WTC11 (cell line): ENCODE results near the gene LPP. TPM values are rescaled to one million over a fixed set of nuclear protein-coding genes. Genes with fewer than 3 reads are reported as not detected.

Experiments
- ATAC-seq: fragments of 200-7000 bp; cut with Tn5 transposase; 2 replicates; pipeline ENCODE4 v1.10.0; 2021; ENCODE audit warnings: mild to moderate bottlenecking, moderate library complexity
- CTCF ChIA-PET: fragments of 300-600 bp; sonication (Branson Sonifier 250); formaldehyde crosslinking; loops from one replicate; lab custom pipeline; 2021; ENCODE audit warnings: antibody characterized with exemption; lab: Charles Lee
- POLR2A ChIA-PET: fragments of 350-600 bp; sonication (Branson Sonifier 250); formaldehyde crosslinking; loops from one replicate; lab custom pipeline; 2021; ENCODE audit warnings: antibody characterized with exemption; lab: Charles Lee
- DNase-seq: peaks from one replicate; pipeline ENCODE4 v3.0.0; 2021; ENCODE audit warnings: low spot score
- H3K27ac Mint-ChIP-seq: 2 replicates; pipeline ENCODE4 v1.8.0; 2021; ENCODE audit warnings: mixed read lengths
- H3K27me3 Mint-ChIP-seq: 2 replicates; pipeline ENCODE4 v1.8.0; 2021; ENCODE audit warnings: low read depth, mild to moderate bottlenecking, moderate library complexity, mixed read lengths
- H3K36me3 Mint-ChIP-seq: 2 replicates; pipeline ENCODE4 v1.8.0; 2021; ENCODE audit warnings: mixed read lengths
- H3K4me1 Mint-ChIP-seq: 2 replicates; pipeline ENCODE4 v1.8.0; 2022; ENCODE audit warnings: mixed read lengths
- H3K4me3 Mint-ChIP-seq: 2 replicates; pipeline ENCODE4 v1.8.0; 2021; ENCODE audit warnings: mild to moderate bottlenecking, moderate library complexity, mixed read lengths
- H3K9me3 Mint-ChIP-seq: 2 replicates; pipeline ENCODE4 v1.8.0; 2021; ENCODE audit warnings: mixed read lengths
- ATF1 ChIP-seq: sonication (generic); formaldehyde crosslinking; IDR thresholded peaks from 2 replicates; pipeline ENCODE4 v1.8.1; 2023; ENCODE audit warnings: mild to moderate bottlenecking, moderate library complexity, missing genetic modification reagents
- FOXP1 ChIP-seq: sonication (generic); formaldehyde crosslinking; IDR thresholded peaks from 2 replicates; pipeline ENCODE4 v1.8.0; 2022; ENCODE audit warnings: missing genetic modification reagents, mild to moderate bottlenecking, moderate library complexity, borderline replicate concordance
- JAZF1 ChIP-seq: fragments of 250-450 bp; sonication (Bioruptor Pico); IDR thresholded peaks from 2 replicates; pipeline ENCODE4 v1.9.0; 2021; ENCODE audit warnings: moderate library complexity, mild to moderate bottlenecking, inconsistent platforms
- NR1H2 ChIP-seq: sonication (generic); formaldehyde crosslinking; IDR thresholded peaks from 2 replicates; pipeline ENCODE4 v1.9.0; 2021; ENCODE audit warnings: mild to moderate bottlenecking, moderate library complexity, missing genetic modification reagents
- PRRX2 ChIP-seq: fragments of 250-450 bp; sonication (Bioruptor Pico); IDR thresholded peaks from 2 replicates; pipeline ENCODE4 v1.8.0; 2021; ENCODE audit warnings: mild to moderate bottlenecking
- SMAD3 ChIP-seq: sonication (generic); formaldehyde crosslinking; IDR thresholded peaks from 2 replicates; pipeline ENCODE4 v1.8.0; 2022; ENCODE audit warnings: missing genetic modification reagents, mild to moderate bottlenecking, borderline replicate concordance
- SOX15 ChIP-seq: fragments of 250-450 bp; sonication (Bioruptor Pico); IDR thresholded peaks from 2 replicates; pipeline ENCODE4 v1.9.0; 2021; ENCODE audit warnings: mild to moderate bottlenecking
- TEAD1 ChIP-seq: sonication (generic); formaldehyde crosslinking; IDR thresholded peaks from 2 replicates; pipeline ENCODE4 v1.8.0; 2022; ENCODE audit warnings: mild to moderate bottlenecking, missing genetic modification reagents
- ZBTB21 ChIP-seq: sonication (generic); formaldehyde crosslinking; IDR thresholded peaks from 2 replicates; pipeline ENCODE4 v1.8.1; 2023; ENCODE audit warnings: mild to moderate bottlenecking, missing genetic modification reagents, borderline replicate concordance
- ZNF121 ChIP-seq: sonication (generic); formaldehyde crosslinking; IDR thresholded peaks from 2 replicates; pipeline ENCODE4 v1.8.0; 2023; ENCODE audit warnings: missing genetic modification reagents
- ZNF232 ChIP-seq: sonication (generic); formaldehyde crosslinking; IDR thresholded peaks from 2 replicates; pipeline ENCODE4 v1.8.0; 2022; ENCODE audit warnings: mild to moderate bottlenecking, missing genetic modification reagents
- ZNF671 ChIP-seq: fragments of 250-450 bp; sonication (Bioruptor Pico); IDR thresholded peaks from 2 replicates; pipeline ENCODE4 v1.8.0; 2021; ENCODE audit warnings: mild to moderate bottlenecking
- total RNA-seq: library from RNA; stranded (reverse); gene quantifications from 3 replicates; pipeline ENCODE4 v1.2.3, GENCODE V29; 2021
- TF ChIP-seq, protein P1 (sequence below): sonication (generic); formaldehyde crosslinking; conservative IDR thresholded peaks from 2 replicates; pipeline ENCODE4 v1.8.1; 2022; ENCODE audit warnings: mild to moderate bottlenecking, missing genetic modification reagents
- TF ChIP-seq, protein P2 (sequence below): sonication (generic); formaldehyde crosslinking; IDR thresholded peaks from 2 replicates; pipeline ENCODE4 v1.8.0; 2022; ENCODE audit warnings: mild to moderate bottlenecking, missing genetic modification reagents
- TF ChIP-seq, protein P3 (sequence below): sonication (generic); formaldehyde crosslinking; IDR thresholded peaks from 2 replicates; pipeline ENCODE4 v1.8.0; 2023; ENCODE audit warnings: mild to moderate bottlenecking, missing genetic modification reagents
- TF ChIP-seq, protein P4 (sequence below): fragments of 250-450 bp; sonication (Bioruptor Pico); IDR thresholded peaks from 2 replicates; pipeline ENCODE4 v1.9.0; 2021; ENCODE audit warnings: mild to moderate bottlenecking
- TF ChIP-seq, protein P5 (sequence below): sonication (generic); formaldehyde crosslinking; IDR thresholded peaks from 2 replicates; pipeline ENCODE4 v1.8.1; 2022; ENCODE audit warnings: low read depth, mild to moderate bottlenecking, moderate library complexity, missing genetic modification reagents, borderline replicate concordance
- TF ChIP-seq, protein P6 (sequence below): sonication (generic); formaldehyde crosslinking; IDR thresholded peaks from 2 replicates; pipeline ENCODE4 v1.8.1; 2023; ENCODE audit warnings: mild to moderate bottlenecking, missing genetic modification reagents
- TF ChIP-seq, protein P7 (sequence below): sonication (generic); formaldehyde crosslinking; IDR thresholded peaks from 2 replicates; pipeline ENCODE4 v1.8.1; 2023; ENCODE audit warnings: mild to moderate bottlenecking, missing genetic modification reagents, borderline replicate concordance

LPP gene
- total RNA-seq, 1 experiment from 2014 or later = 49.6 TPM

DNA sequence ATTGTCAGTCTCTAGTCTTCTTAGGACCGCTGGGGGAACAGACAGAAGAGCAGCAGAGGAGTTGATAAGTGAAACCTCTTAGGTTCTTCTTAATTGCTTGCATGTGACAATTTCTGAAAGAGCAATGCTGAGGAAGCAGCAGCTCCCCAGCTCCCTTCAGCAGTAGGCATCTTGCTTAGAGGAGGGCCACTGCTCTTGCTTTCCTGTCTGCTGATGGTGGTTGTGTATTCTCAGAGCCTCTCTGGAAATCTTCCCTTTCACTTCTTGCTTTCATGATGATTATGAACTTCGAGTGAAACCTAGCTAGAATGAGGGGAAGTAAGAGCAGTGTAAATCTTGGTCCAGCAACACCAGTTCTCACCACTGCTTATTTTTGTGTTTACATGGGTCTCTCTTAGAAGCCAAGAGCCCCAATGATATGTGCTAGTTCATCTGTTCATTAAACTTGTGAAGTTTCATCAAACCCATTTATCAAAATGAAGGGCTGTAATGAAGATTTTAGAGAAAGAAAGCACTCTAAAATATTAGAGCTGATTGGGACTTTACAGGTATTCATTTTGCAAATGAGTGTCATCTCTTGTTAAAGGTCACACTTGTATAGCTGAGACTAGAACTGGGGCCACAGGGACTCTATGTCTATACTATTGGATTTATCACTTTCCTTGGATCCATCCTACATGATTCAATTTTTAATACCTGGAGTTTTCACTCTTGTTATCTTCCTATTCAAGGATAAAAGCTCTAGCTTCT is 246.7 kb downstream of the LPP start:
- Mint-ChIP-seq H3K4me1 (peaks cover 6% of the 10 kb centered on the region), H3K27me3 (no peaks in the 10 kb centered on the region), H3K9me3 (no peaks in the 10 kb centered on the region), H3K27ac (no peak overlapping the region), H3K4me3 (no peak overlapping the region), H3K36me3 (no peaks in the 10 kb centered on the region)
- ChIA-PET CTCF (interaction anchor here (4.7 kb wide), 1 partner anchor 660 kb away, joined by 16 read pairs; no protein-coding TSS in a partner anchor), POLR2A (no interaction called here)
- ATAC-seq (no peak), DNase-seq (no peak)
- TF ChIP-seq ZBTB21 (CRISPR knock-in tag) = no peak
- no peak for TF ChIP-seq ZNF232 (CRISPR knock-in tag)
- TF ChIP-seq SMAD3 = no peak

DNA sequence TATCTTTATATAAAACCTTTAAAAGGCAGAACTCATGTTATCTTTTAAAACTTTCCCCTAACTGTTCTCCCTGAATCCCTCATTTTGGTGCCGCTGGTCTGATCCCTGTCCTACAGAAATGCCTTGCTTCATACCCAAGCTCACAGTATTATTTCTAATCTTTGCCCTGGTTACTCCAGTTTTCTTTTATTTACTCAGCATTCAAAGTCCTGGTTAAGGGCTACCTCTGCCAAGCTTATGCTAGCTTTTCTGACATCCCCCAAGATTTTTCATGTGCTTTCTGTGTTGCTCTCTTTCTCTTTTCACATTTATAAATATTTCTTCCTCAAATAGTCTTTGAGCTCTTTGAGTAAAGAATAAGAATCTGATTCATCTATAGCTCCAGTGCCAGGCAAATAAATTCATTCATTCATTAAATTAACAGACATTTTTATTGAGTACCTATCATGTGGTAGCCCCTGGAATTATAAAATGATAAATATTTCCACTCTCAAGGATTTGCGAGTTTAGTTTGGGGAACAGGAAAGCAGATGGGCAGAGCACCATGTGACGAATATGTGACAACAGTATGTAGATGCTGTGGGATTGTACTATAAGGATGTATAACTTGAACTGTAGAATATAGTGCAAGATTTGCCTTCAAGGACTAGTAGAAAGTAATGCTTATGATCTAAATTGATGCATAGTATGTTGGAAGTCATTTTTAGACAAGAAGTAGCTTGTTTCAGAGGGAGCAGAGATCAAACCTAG is 247.5 kb downstream of the LPP start:
- POLR2A ChIA-PET = no interaction called here
- no peak overlapping the region for H3K4me3 Mint-ChIP-seq
- no peaks in the 10 kb centered on the region for H3K9me3 Mint-ChIP-seq
- H3K27ac Mint-ChIP-seq = no peak overlapping the region
- no peaks in the 10 kb centered on the region for H3K27me3 Mint-ChIP-seq
- CTCF ChIA-PET = interaction anchor here (4.7 kb wide), 1 partner anchor 661 kb away, joined by 16 read pairs; no protein-coding TSS in a partner anchor
- ATAC-seq = no peak
- peaks cover 6% of the 10 kb centered on the region for H3K4me1 Mint-ChIP-seq
- no peak for DNase-seq
- no peaks in the 10 kb centered on the region for H3K36me3 Mint-ChIP-seq
- TF ChIP-seq JAZF1 (CRISPR knock-in tag) (no peak), SOX15 (CRISPR knock-in tag) (no peak), PRRX2 (CRISPR knock-in tag) (no peak), ZNF671 (no peak), ATF1 (CRISPR knock-in tag) (no peak), NR1H2 (CRISPR knock-in tag) (no peak), FOXP1 (CRISPR knock-in tag) (no peak), TEAD1 (CRISPR knock-in tag) (no peak), ZNF121 (CRISPR knock-in tag) (no peak)
- TF ChIP-seq, protein P1, sequence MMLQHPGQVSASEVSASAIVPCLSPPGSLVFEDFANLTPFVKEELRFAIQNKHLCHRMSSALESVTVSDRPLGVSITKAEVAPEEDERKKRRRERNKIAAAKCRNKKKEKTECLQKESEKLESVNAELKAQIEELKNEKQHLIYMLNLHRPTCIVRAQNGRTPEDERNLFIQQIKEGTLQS (CRISPR knock-in tag) = no peak
- TF ChIP-seq, protein P2, sequence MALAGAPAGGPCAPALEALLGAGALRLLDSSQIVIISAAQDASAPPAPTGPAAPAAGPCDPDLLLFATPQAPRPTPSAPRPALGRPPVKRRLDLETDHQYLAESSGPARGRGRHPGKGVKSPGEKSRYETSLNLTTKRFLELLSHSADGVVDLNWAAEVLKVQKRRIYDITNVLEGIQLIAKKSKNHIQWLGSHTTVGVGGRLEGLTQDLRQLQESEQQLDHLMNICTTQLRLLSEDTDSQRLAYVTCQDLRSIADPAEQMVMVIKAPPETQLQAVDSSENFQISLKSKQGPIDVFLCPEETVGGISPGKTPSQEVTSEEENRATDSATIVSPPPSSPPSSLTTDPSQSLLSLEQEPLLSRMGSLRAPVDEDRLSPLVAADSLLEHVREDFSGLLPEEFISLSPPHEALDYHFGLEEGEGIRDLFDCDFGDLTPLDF = no peak
- TF ChIP-seq, protein P3, sequence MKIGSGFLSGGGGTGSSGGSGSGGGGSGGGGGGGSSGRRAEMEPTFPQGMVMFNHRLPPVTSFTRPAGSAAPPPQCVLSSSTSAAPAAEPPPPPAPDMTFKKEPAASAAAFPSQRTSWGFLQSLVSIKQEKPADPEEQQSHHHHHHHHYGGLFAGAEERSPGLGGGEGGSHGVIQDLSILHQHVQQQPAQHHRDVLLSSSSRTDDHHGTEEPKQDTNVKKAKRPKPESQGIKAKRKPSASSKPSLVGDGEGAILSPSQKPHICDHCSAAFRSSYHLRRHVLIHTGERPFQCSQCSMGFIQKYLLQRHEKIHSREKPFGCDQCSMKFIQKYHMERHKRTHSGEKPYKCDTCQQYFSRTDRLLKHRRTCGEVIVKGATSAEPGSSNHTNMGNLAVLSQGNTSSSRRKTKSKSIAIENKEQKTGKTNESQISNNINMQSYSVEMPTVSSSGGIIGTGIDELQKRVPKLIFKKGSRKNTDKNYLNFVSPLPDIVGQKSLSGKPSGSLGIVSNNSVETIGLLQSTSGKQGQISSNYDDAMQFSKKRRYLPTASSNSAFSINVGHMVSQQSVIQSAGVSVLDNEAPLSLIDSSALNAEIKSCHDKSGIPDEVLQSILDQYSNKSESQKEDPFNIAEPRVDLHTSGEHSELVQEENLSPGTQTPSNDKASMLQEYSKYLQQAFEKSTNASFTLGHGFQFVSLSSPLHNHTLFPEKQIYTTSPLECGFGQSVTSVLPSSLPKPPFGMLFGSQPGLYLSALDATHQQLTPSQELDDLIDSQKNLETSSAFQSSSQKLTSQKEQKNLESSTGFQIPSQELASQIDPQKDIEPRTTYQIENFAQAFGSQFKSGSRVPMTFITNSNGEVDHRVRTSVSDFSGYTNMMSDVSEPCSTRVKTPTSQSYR (CRISPR knock-in tag) = no peak
- TF ChIP-seq, protein P4, sequence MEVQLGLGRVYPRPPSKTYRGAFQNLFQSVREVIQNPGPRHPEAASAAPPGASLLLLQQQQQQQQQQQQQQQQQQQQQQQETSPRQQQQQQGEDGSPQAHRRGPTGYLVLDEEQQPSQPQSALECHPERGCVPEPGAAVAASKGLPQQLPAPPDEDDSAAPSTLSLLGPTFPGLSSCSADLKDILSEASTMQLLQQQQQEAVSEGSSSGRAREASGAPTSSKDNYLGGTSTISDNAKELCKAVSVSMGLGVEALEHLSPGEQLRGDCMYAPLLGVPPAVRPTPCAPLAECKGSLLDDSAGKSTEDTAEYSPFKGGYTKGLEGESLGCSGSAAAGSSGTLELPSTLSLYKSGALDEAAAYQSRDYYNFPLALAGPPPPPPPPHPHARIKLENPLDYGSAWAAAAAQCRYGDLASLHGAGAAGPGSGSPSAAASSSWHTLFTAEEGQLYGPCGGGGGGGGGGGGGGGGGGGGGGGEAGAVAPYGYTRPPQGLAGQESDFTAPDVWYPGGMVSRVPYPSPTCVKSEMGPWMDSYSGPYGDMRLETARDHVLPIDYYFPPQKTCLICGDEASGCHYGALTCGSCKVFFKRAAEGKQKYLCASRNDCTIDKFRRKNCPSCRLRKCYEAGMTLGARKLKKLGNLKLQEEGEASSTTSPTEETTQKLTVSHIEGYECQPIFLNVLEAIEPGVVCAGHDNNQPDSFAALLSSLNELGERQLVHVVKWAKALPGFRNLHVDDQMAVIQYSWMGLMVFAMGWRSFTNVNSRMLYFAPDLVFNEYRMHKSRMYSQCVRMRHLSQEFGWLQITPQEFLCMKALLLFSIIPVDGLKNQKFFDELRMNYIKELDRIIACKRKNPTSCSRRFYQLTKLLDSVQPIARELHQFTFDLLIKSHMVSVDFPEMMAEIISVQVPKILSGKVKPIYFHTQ (CRISPR knock-in tag) = no peak
- TF ChIP-seq, protein P5, sequence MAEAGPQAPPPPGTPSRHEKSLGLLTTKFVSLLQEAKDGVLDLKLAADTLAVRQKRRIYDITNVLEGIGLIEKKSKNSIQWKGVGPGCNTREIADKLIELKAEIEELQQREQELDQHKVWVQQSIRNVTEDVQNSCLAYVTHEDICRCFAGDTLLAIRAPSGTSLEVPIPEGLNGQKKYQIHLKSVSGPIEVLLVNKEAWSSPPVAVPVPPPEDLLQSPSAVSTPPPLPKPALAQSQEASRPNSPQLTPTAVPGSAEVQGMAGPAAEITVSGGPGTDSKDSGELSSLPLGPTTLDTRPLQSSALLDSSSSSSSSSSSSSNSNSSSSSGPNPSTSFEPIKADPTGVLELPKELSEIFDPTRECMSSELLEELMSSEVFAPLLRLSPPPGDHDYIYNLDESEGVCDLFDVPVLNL (CRISPR knock-in tag) = no peak
- TF ChIP-seq, protein P6, sequence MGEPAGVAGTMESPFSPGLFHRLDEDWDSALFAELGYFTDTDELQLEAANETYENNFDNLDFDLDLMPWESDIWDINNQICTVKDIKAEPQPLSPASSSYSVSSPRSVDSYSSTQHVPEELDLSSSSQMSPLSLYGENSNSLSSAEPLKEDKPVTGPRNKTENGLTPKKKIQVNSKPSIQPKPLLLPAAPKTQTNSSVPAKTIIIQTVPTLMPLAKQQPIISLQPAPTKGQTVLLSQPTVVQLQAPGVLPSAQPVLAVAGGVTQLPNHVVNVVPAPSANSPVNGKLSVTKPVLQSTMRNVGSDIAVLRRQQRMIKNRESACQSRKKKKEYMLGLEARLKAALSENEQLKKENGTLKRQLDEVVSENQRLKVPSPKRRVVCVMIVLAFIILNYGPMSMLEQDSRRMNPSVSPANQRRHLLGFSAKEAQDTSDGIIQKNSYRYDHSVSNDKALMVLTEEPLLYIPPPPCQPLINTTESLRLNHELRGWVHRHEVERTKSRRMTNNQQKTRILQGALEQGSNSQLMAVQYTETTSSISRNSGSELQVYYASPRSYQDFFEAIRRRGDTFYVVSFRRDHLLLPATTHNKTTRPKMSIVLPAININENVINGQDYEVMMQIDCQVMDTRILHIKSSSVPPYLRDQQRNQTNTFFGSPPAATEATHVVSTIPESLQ (CRISPR knock-in tag) = no peak
- TF ChIP-seq, protein P7, sequence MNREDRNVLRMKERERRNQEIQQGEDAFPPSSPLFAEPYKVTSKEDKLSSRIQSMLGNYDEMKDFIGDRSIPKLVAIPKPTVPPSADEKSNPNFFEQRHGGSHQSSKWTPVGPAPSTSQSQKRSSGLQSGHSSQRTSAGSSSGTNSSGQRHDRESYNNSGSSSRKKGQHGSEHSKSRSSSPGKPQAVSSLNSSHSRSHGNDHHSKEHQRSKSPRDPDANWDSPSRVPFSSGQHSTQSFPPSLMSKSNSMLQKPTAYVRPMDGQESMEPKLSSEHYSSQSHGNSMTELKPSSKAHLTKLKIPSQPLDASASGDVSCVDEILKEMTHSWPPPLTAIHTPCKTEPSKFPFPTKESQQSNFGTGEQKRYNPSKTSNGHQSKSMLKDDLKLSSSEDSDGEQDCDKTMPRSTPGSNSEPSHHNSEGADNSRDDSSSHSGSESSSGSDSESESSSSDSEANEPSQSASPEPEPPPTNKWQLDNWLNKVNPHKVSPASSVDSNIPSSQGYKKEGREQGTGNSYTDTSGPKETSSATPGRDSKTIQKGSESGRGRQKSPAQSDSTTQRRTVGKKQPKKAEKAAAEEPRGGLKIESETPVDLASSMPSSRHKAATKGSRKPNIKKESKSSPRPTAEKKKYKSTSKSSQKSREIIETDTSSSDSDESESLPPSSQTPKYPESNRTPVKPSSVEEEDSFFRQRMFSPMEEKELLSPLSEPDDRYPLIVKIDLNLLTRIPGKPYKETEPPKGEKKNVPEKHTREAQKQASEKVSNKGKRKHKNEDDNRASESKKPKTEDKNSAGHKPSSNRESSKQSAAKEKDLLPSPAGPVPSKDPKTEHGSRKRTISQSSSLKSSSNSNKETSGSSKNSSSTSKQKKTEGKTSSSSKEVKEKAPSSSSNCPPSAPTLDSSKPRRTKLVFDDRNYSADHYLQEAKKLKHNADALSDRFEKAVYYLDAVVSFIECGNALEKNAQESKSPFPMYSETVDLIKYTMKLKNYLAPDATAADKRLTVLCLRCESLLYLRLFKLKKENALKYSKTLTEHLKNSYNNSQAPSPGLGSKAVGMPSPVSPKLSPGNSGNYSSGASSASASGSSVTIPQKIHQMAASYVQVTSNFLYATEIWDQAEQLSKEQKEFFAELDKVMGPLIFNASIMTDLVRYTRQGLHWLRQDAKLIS (CRISPR knock-in tag) = no peak
